Panc1 (cell line): ENCODE measurements around the gene PTPN4. TPM values are rescaled to one million over a fixed set of nuclear protein-coding genes. Genes with fewer than 3 reads are reported as not detected.

Source experiments
- ATAC-seq: fragments of 200-7000 bp; cut with Tn5 transposase; 2 replicates; pipeline ENCODE4 v1.9.1; 2020; ENCODE audit warnings: mild to moderate bottlenecking, moderate library complexity
- BruUV-seq: library from RNA; stranded (reverse); fragments of 400-500 nt; replicated peaks from 2 replicates; lab custom pipeline; 2021; lab: Mats Ljungman, UMichigan
- CTCF ChIA-PET: fragments of 300-600 bp; sonication (Branson Sonifier 250); formaldehyde crosslinking; loops from one replicate; lab custom pipeline; 2022; ENCODE audit warnings: antibody characterized with exemption; lab: Charles Lee
- POLR2A ChIA-PET: fragments of 300-600 bp; sonication (Branson Sonifier 250); formaldehyde crosslinking; loops from one replicate; lab custom pipeline; 2022; ENCODE audit warnings: antibody characterized with exemption; lab: Charles Lee
- DNase-seq: peaks from one replicate; pipeline ENCODE4 v3.0.0-alpha.2; 2010; ENCODE audit warnings: low read depth, low spot score
- H3K27ac ChIP-seq: 2 replicates; pipeline ENCODE4 v1.5.1; 2011; ENCODE audit warnings: mild to moderate bottlenecking, low read length, inconsistent platforms
- H3K27me3 ChIP-seq: fragments of 200-500 bp; sonication (Bioruptor generic); 2 replicates; pipeline ENCODE4 v1.6.0; 2014; ENCODE audit warnings: low read length, inconsistent platforms; ENCODE audit not compliant: control insufficient read depth, insufficient read depth
- H3K36me3 ChIP-seq: fragments of 200-500 bp; sonication (Bioruptor generic); 2 replicates; pipeline ENCODE4 v1.5.1; 2014; ENCODE audit warnings: inconsistent platforms, mild to moderate bottlenecking, low read length, moderate library complexity; ENCODE audit not compliant: control insufficient read depth, insufficient read depth
- H3K4me1 ChIP-seq: 2 replicates; pipeline ENCODE4 v1.5.1; 2011; ENCODE audit warnings: inconsistent platforms, mild to moderate bottlenecking, low read length, moderate library complexity; ENCODE audit not compliant: control insufficient read depth, insufficient read depth
- H3K4me3 ChIP-seq, 2 experiments: 2 replicates each; pipeline ENCODE4 v1.5.1; 2011 to 2012; ENCODE audit warnings: low read depth in 2 of 2, low read length in 2 of 2, mild to moderate bottlenecking in 2 of 2, inconsistent platforms in 1 of 2, moderate library complexity in 1 of 2
- H3K9me3 ChIP-seq: fragments of 200-500 bp; sonication (Bioruptor generic); 2 replicates; pipeline ENCODE4 v1.5.1; 2014; ENCODE audit warnings: low read depth, mild to moderate bottlenecking, inconsistent platforms, low read length, moderate library complexity; ENCODE audit not compliant: control insufficient read depth, insufficient read depth
- POLR2AphosphoS5 ChIP-seq: IDR thresholded peaks from 2 replicates; pipeline ENCODE4 v1.6.1; 2012; ENCODE audit warnings: mild to moderate bottlenecking, low read depth, low read length, moderate library complexity
- SIN3A ChIP-seq: IDR thresholded peaks from 2 replicates; pipeline ENCODE4 v1.6.1; 2012; ENCODE audit warnings: low read depth, mild to moderate bottlenecking, low read length, moderate library complexity, borderline replicate concordance; ENCODE audit not compliant: insufficient read depth
- TCF7L2 ChIP-seq: IDR thresholded peaks from 2 replicates; pipeline ENCODE4 v1.6.1; 2011; ENCODE audit warnings: mild to moderate bottlenecking, low read depth, low read length, inconsistent platforms
- in situ Hi-C: cut with HindIII; loops from 2 replicates; pipeline ENCODE4 v1.10.0; 2016; ENCODE audit warnings: low sequenced_read_pairs, low pct_unique_long_range_greater_than_20kb
- intact Hi-C: fragments of 100-400 bp; cut with micrococcal nuclease; formaldehyde crosslinking; loops from one replicate; pipeline ENCODE4 v1.10.0; 2022; ENCODE audit not compliant: unreplicated experiment
- total RNA-seq: library from RNA; stranded (reverse); gene quantifications from one replicate; pipeline ENCODE4 v1.2.1, GENCODE V29; 2021; ENCODE audit not compliant: unreplicated experiment
- TF ChIP-seq, protein P1 (sequence below), 2 experiments: IDR thresholded peaks; 2 replicates each; pipeline ENCODE4 v1.6.1; 2011 to 2012; ENCODE audit warnings: low read depth in 2 of 2, control low read depth in 1 of 2, low read length in 1 of 2, mild to moderate bottlenecking in 1 of 2, moderate library complexity in 1 of 2; ENCODE audit not compliant: insufficient read depth in 1 of 2
- TF ChIP-seq, protein P2 (sequence below): fragments of 450-650 bp; IDR thresholded peaks from 2 replicates; pipeline ENCODE4 v1.5.1; 2017; ENCODE audit warnings: mild to moderate bottlenecking

The PTPN4 gene
- total RNA-seq, 1 experiment from 2014 or later = 45.9 TPM

DNA sequence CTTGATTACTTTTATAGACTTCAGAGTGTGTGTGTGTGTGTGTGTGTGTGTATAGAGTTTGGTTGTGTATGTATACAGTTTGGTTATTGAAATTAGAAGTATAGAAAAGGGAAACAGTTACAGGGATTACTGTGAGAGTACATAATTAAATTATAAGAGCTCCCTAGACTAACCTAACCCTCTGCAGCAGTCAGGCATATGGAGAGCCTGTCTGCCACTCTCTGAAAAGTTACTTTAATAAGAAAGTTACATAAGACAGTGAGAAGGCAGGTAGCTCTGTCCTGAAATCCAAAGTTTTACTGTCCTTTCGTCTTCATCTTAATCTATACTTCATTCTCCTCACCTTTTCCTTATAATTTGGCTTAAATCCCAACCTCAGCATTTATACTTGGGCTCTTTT is 181.7 kb downstream of the PTPN4 start:
- no peak for TF ChIP-seq SIN3A
- TF ChIP-seq, protein P1, sequence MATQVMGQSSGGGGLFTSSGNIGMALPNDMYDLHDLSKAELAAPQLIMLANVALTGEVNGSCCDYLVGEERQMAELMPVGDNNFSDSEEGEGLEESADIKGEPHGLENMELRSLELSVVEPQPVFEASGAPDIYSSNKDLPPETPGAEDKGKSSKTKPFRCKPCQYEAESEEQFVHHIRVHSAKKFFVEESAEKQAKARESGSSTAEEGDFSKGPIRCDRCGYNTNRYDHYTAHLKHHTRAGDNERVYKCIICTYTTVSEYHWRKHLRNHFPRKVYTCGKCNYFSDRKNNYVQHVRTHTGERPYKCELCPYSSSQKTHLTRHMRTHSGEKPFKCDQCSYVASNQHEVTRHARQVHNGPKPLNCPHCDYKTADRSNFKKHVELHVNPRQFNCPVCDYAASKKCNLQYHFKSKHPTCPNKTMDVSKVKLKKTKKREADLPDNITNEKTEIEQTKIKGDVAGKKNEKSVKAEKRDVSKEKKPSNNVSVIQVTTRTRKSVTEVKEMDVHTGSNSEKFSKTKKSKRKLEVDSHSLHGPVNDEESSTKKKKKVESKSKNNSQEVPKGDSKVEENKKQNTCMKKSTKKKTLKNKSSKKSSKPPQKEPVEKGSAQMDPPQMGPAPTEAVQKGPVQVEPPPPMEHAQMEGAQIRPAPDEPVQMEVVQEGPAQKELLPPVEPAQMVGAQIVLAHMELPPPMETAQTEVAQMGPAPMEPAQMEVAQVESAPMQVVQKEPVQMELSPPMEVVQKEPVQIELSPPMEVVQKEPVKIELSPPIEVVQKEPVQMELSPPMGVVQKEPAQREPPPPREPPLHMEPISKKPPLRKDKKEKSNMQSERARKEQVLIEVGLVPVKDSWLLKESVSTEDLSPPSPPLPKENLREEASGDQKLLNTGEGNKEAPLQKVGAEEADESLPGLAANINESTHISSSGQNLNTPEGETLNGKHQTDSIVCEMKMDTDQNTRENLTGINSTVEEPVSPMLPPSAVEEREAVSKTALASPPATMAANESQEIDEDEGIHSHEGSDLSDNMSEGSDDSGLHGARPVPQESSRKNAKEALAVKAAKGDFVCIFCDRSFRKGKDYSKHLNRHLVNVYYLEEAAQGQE (IDR thresholded peaks at IDR 0.05; ENCODE audit: insufficient read depth in 1 of 2, low read depth in 2 of 2, low read length in 1 of 2) = no peak
- in situ Hi-C loops = no loop called here

DNA sequence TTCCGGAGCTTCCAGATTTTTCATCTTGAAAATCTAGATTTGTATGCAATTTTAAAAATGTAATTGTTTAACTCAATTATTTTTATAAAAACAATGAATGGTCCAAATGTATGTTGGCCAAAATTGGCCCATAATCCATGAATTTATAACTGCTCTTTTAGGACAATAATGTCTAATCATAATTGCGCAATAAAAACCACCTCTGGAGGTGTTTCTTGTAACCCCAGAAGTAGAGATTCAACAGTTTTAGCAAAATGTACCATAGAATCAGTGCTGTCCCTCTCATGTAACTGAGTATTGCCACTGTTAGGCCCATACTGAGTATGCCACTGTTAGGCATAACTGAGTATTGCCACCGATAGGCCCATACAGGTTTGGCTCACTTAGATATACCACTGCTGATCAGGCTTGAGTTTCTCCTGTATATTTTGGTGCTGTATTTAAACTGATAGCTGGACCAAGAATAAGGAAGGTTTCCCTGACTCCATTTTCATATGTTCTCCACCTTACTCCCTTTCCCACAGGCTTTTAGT is 182.3 kb downstream of the PTPN4 start:
- H3K9me3 ChIP-seq = no peaks in the 10 kb centered on the region
- no peak overlapping the region for H3K4me3 ChIP-seq
- no peak for ATAC-seq
- in situ Hi-C loops (no loop called here), intact Hi-C loops (no loop called here)
- BruUV-seq = no TSS peak
- ChIA-PET POLR2A (no interaction called here), CTCF (no interaction called here)
- no peaks in the 10 kb centered on the region for H3K4me1 ChIP-seq
- TF ChIP-seq SIN3A (no peak), TCF7L2 (no peak), POLR2AphosphoS5 (no peak)
- TF ChIP-seq, protein P1 (IDR thresholded peaks at IDR 0.05; ENCODE audit: insufficient read depth in 1 of 2, low read depth in 2 of 2, low read length in 1 of 2) = no peak
- TF ChIP-seq, protein P2, sequence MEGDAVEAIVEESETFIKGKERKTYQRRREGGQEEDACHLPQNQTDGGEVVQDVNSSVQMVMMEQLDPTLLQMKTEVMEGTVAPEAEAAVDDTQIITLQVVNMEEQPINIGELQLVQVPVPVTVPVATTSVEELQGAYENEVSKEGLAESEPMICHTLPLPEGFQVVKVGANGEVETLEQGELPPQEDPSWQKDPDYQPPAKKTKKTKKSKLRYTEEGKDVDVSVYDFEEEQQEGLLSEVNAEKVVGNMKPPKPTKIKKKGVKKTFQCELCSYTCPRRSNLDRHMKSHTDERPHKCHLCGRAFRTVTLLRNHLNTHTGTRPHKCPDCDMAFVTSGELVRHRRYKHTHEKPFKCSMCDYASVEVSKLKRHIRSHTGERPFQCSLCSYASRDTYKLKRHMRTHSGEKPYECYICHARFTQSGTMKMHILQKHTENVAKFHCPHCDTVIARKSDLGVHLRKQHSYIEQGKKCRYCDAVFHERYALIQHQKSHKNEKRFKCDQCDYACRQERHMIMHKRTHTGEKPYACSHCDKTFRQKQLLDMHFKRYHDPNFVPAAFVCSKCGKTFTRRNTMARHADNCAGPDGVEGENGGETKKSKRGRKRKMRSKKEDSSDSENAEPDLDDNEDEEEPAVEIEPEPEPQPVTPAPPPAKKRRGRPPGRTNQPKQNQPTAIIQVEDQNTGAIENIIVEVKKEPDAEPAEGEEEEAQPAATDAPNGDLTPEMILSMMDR = no peak
- H3K27me3 ChIP-seq = no peaks in the 10 kb centered on the region
- peaks cover 13% of the 10 kb centered on the region; the same call in 1 of the 2 replicates for H3K36me3 ChIP-seq
- no peak for DNase-seq
- no peak overlapping the region for H3K27ac ChIP-seq

More for the DNA sequence above, 181.7 kb downstream of the PTPN4 start:
- DNase-seq = no peak
- no peaks in the 10 kb centered on the region for H3K4me1 ChIP-seq
- peaks cover 8% of the 10 kb centered on the region; the same call in 1 of the 2 replicates for H3K36me3 ChIP-seq
- ChIA-PET POLR2A (no interaction called here), CTCF (no interaction called here)
- no peak for ATAC-seq
- H3K27me3 ChIP-seq = no peaks in the 10 kb centered on the region
- no TSS peak for BruUV-seq
- H3K4me3 ChIP-seq = no peak overlapping the region
- no peaks in the 10 kb centered on the region for H3K9me3 ChIP-seq
- intact Hi-C loops = no loop called here
- no peak overlapping the region for H3K27ac ChIP-seq
